Activated CD8-positive, alpha-beta memory T cell treated with anti-CD3 and anti-CD28 coated beads, Interleukin-2, amount 50 U/mL, for 1 hour (primary cell): ENCODE data around the gene NCAPD3.
"Not testable (repeated sequence)": the region's sequence is repeated elsewhere in the genome, so short reads cannot be mapped to it uniquely, and the experiment has no call there.

Source experiments
- DNase-seq: peaks from one replicate; pipeline ENCODE4 v3.0.0-alpha.2; 2020; ENCODE audit errors: extremely low read depth

NCAPD3 gene

DNA sequence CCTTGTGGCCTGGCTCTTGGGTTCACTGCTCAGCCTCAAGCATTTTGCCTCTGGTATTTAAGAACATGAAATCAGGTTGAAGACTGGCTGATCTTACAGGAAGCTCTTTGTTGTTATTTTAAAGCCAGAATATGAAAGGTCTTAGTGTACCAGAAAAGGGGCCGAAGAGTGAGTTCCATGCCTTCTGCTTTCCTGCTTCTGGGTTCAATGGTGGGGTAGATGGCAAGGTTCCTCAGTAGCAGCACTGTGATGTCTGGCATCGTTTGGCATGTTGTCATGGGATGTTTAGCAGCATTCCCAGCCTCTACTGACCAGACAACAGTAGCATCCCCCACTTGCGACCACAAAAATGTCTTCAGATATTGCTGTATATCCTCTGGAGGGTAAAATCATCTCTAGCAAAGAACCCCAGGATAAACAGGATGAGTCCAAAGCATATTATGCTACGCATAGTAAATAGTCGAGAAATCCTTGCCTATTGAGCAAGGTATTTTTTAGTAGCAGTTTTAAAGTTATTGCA is 3.1 kb upstream of the NCAPD3 start:
- no peak for DNase-seq

DNA sequence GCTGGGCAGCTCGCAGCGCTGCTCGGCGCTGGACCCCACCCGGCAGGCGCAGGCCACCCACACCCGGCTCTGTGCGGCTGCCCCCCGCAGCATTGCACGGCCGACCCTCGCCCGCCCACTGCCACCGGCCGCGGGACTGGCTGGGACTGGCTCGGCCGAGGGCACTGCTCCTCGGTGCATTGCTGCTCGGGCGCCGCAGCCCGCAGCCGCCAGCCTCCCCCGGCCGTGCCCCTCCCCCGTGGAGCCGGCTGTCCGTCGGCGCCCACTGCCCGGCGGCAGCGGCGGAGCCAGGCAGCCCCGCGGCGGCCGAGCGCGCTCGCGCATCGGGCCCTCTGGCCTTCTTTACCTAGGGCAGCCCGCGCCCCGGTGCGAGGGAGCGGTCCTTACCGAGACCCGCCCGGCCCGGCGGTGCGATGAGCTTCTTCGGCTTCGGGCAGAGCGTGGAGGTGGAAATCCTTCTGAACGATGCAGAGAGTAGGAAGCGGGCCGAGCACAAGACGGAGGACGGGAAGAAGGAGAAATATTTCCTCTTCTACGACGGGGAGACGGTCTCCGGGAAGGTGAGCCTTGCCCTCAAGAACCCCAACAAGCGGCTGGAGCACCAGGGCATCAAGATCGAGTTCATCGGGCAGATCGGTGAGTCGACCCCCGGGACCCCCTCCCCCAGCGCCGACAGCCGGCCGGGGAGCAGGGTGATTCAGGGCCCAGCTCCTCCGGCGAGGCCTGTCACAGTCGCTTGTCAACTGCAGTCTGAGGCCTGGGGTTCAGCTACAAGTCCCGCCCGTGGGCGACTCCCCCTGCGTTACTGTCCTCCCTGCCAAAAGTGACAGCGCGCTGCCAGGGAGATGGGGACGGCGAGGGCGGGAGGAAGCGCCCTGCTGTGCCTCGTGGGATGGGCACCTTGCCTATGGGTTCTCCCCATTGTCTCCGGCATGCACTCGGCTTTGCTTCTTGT is 1.2 kb upstream of the NCAPD3 start:
- DNase-seq: no peak

DNA sequence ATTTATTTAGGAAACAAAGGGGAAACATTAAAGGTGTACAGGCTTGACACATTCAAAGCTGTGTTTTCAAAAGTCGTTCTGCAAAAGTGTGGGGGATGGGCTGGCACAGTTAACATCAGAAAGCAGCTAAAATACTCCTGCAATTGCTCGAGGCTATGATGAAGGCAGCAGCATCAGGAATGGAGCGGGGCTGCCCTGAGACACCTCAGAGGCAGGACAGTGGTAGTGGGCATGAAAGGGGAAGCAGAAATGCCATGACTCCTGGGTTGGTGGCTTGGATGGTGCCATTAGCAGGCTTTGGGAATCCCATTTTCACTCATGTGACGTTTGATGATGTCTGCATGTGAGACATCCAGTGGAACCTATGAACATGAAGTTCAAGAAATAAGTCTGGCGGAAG is 646 bp downstream of the NCAPD3 start:
- DNase-seq: no peak

GRCh38 chr11:134216816-134217215 is 7.0 kb downstream of the NCAPD3 start:
- no peak for DNase-seq

DNA sequence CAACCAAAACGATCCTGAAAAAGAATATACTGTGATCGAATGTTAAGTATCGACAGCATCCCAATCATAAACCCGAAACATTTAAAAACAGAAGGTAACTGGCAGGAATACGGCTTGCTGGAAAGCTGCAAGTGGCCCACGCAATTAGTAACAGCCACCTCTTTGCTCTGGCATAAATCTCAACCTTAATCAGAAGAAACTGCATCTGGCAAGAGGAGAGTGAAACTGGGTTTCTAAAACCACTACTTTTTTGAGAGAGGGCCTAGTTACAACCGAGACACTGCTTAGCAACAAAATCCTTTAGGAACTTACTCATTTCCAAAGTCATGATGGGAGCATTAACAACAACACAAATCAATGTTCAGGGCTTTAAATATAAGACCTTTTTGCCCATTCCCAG is 7.9 kb downstream of the NCAPD3 start:
- DNase-seq: no peak

GRCh38 chr11:134207538-134208239 is 16.1 kb downstream of the NCAPD3 start:
- DNase-seq: peak; percentile 26

DNA sequence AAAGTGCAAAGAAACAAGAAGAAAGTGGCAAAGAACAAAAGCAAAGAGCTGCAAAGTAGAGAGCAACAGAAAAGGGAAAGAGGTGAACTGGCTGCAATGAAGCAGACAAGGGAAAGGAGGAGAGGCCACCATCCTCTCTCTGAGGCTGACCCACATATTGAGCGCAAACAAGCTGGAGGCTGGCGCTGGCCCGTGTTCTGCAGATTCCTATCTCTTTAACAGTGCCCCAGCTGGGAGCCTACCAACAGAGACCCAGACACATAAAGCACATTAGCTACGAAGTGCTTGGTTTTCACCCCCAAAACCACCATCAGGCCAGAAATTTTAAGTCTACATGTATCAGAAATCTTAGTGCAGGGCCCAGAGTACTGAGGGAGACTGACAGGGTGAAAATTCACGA is 17.6 kb downstream of the NCAPD3 start:
- DNase-seq: no peak

DNA sequence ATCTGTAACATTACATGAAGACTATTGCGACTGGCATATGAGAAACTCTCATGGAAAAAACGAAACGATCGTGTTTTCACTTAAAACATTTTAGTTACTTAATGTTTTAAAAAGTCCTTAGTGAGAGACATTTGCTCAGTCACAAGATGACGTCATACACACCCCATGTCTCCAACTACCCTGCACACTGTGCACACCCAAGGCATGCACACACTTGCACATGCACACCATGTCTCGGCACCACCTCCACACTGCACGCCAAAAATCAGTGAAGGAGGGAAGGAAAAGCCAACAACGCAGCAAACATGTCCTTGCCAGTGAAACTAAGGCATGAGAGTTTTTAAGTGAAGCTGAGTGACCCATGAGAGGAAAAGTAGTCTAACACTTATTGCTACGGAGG is 18.0 kb downstream of the NCAPD3 start:
- no peak for DNase-seq

DNA sequence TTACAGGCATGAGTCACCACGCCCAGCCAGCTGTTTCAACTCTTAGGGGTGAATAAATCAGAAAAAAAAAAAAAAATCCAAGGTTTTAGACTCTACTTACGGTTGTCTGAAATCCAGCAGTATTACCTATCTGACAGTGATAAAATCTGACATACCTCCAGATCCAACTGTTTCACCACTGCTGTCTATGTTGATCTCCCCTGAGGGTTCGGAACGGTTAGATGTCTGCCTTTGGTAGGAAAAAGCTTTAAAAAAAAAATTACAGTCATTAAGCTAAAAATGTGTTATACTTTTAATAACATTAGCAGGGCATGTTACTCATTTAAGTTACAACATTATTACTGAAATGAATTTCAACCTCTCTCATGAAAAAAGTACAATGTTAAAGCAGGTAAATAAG is 21.1 kb downstream of the NCAPD3 start:
- no peak for DNase-seq

DNA sequence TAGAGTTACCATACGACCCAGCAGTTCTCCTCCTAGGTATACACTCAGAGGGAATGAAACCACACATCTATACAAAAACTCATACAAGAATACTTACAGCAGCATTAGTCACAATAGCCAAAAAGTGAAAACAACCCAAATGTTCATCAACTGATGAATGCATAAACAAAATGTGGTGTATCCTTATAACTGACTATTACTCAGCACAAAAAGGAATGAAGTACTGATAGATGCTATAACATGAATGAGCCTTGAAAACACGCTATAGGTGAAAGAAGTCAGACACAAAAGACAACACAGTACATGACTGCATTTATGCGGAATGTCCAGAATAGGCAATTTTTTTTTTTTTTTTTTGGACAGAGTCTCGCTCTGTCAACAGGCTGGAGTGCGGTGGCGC is 23.1 kb downstream of the NCAPD3 start:
- no peak for DNase-seq

- no peak for DNase-seq
These were observed 24.2 kb downstream of the NCAPD3 start for GRCh38 chr11:134199531-134199930.

DNA sequence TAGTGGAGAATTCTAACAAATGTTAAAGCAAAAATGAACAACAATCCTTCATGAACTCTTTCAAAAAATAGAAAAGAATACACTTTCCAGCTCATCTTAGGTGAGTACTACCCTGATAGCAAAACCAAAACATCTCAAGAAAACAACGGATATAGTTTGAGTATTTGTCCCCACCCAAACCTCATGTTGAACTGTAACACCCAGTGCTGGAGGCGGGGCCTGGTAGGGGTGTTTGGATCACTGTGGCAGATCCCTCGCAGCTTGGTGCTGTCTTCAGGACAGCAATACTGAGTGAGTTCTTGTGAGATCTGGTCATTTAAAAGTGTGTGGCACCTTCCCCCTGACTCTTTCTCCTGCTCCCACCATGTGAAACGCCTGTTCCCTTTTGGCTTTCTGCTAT is 27.0 kb downstream of the NCAPD3 start:
- DNase-seq: no peak

- DNase-seq: not testable (repeated sequence)
These were observed 35.7 kb downstream of the NCAPD3 start for GRCh38 chr11:134188092-134188491.

GRCh38 chr11:134181707-134182106 is 42.1 kb downstream of the NCAPD3 start:
- DNase-seq: no peak

GRCh38 chr11:134178032-134178674 is 45.6 kb downstream of the NCAPD3 start:
- no peak for DNase-seq

DNA sequence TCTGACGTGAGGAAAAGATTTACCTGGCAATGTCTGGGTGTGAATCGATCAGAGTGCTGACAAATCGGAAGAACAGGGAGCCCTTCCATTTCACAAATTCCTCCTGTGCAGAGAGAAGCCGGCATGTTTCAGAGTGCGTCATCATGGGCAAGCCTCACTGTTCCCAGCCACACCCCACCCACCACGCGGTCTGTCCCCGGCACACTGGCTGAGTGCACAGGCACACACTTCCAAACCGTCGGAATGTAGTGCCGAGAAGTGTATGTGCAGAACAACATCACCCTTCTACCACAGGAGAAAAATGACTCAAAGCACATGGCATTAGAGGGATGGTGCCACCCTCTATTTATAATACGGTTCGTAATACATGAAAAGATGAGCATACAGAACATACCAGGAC is 47.5 kb downstream of the NCAPD3 start:
- no peak for DNase-seq

DNA sequence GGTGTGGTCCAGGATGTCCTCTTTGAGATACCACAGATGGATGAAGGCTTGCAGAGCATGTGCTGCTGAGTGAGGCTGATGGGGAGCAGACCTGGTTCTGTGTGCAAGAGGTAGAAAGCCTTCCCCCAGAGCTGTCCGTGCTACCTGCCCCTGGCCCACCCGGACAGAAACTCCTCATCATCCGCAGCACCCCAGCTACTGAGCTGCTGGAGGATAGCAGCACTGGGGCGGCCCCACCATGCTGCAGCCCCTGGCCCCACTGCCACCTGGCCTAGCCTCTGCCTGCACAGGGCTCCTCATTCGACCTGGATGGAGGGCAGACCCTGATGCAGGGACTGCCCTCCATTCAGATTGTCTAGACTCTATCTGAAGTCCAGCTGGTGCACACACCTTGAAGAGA is 50.5 kb downstream of the NCAPD3 start:
- no peak for DNase-seq

DNA sequence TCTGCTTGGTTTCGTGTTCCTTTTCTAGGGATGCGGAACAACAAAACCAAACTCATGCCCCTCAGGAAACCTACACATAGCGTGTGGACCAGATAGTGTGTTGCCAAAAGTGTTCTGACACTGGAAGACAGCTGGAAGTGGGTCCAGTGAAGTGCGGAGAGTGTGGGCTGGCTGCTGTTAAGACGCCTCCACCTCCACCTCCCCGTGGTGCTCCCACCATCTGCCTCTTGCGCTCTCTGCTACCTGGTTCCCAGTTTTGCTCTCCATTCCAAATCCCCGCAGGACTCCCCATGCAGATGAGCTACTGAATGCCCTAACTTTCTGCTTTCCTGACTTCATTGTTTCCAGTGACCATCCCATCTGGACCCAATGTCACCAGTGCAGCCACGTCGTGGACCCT is 51.8 kb downstream of the NCAPD3 start:
- no peak for DNase-seq

DNA sequence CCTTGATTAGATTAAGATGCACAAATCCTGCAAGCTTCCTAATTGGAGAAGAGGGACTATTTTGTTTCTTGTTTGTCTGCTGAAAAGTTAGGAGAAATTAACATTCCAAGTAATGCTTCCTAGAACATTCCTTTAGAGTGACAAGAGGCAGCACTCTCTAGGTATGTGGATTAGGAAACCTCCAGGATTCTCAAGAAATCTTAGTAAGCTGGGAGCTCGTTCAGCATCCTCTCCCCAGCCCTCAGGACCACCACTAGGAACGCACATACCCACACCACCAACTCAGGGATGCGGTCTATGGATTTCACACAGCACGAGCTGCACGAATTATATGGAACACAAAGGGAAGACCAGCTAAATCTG is 52.9 kb downstream of the NCAPD3 start:
- DNase-seq: no peak

DNA sequence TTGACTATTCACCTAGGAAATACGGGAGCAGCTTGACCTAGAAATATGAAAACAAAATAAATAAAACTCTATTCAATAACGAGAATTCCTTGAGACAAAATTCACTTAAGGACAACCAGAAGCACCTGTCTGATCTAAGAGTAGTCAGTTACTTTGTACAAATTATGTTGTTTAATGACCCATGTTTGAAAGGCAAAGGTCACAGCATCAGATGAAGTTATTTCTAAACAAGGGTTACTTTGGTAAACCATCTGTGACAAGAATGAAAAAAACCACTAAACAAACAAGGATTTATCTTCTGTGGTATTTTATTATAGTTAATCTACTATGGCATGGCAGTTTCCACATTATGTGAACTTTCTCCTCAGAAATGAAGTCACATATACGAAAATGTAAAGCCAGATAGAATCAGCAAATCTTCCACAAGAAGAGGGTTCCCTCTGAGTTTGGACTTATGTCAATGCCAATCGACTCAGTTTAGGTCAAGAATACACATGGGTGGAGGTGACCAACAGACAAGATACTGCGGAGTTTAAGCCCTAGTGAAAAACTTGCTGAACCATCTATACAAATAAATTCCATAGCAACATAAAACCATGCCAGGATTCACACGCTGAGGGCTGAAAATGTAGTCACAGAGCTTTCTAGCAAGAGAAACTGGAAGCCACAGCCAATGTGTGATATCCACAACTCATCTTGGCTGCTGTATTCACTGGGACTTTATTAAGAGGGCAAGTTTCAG is 53.4 kb downstream of the NCAPD3 start:
- DNase-seq: no peak

- DNase-seq: no peak
These were observed 59.0 kb downstream of the NCAPD3 start for GRCh38 chr11:134164490-134165370.
